GM19193 (cell line): ENCODE results near the gene ABCA1.

ENCODE experiments used
- POLR2A ChIP-seq: IDR thresholded peaks from 4 replicates; pipeline ENCODE4 v1.6.1; 2011; ENCODE audit not compliant: insufficient read depth, insufficient read length; ENCODE audit errors: extremely low read depth

Gene ABCA1

DNA sequence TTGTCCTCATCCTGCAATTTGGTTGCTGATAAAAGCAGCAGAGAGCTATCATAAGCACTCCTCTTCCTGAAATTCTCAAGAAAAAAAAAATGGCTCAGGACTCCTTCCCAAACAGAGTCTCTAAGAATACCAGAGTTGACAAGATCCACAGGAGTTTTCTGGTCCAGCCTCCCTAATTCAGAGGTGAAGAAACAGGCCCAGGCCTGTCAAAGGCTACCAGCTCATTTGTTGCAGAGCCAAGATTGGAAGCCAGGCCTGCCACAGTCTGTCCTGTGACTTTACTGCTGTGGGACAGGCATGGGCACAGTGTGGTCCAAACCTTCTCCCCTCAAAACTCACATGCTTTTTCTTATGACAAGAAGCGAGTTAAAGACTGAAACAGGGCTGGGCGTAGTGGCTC, 122.5 kb downstream of the ABCA1 start:
- no peak for TF ChIP-seq POLR2A

GRCh38 chr9:104802906-104803305, 125.0 kb downstream of the ABCA1 start:
- no peak for TF ChIP-seq POLR2A

DNA sequence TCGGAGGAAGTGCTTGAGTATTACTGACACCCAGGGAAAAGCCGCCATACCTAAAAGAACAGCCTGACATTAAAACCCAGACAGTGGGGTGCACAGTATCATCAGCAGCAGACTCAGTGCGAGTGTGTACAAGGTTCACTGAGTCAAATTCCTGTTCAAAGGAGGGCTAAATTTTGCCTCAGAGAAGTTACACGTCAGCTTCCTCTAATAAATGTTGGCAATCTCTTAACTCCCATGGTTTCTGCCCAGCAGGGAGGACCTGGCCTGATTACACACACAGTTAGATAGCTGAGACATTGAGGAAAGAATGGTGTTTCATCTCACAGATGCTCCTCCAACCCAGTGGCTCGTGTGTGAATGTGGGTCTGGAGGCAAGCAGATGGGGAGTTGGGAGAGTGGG, 125.8 kb downstream of the ABCA1 start:
- no peak for TF ChIP-seq POLR2A

DNA sequence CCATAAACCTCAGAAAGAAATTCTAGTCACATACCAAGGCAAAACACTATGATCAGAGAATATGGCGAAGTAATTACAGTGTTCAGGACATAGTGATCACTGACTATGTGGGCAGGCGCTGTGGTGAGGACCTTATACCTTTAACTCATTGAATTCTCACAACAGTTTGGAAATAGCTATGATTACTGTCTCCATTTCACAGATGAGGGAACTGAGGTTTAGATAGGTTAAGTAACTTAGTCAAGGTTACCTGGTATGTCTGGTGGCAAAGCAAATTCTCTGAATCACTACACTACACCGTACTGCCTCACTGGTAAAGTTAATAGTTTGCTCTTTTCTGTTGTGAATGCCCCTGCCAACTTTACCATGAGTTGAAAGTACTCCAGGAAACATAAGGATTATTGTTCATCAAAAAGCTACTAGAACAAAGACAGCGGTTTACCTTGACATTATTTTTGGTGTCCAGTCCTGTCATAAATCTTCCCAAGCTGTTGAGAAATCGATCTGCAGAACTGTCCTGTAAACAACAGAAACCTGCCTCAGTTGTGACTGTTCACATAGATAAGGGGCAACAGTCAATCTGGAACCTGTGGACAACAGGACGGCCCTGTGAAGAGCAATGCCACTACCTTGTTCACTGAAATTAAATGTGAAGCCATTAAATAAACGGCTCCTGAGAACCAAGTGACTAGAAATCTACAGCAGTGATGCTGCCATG, 127.7 kb downstream of the ABCA1 start:
- TF ChIP-seq POLR2A = no peak

DNA sequence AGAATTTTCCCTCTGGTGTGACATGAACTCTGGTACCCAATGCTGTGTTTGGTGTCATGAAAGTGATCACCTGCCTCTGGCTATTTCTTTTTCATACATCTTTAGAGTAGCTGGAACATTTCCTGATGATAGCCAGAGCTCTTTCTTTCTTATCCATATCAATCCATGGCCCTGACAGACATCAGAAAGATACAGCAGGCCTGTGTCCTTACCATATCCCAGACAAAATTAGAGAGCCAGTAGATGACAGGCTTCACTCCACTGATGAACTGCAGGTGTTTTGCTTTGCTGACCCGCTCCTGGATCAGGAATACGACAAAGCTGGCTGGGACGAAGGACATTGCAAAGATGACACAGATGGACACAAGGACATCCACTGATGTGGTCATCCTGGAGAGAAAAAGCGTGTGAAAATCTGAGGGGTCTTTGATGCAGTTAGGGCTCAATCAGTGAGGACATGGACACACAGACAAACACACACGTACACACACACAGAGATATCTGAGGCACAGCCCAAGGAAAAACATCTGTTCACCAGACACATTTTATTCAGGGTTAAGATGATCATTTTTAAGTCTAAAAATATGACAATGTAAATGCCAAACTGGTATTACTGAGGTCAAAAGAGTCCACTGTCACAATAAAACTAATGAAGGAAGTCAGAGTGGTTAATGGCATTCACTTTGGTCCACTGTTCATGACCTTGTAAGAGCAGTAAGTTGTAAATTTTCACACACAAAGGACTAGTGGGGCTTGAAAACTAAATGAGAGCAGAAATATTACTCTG, 129.6 kb downstream of the ABCA1 start:
- no peak for TF ChIP-seq POLR2A

- no peak for TF ChIP-seq POLR2A
These were observed 132.1 kb downstream of the ABCA1 start for GRCh38 chr9:104795857-104796256.

GRCh38 chr9:104795082-104795481, 132.9 kb downstream of the ABCA1 start:
- TF ChIP-seq POLR2A = no peak

- TF ChIP-seq POLR2A = no peak
These were observed 133.9 kb downstream of the ABCA1 start for GRCh38 chr9:104794070-104794469.

GRCh38 chr9:104788251-104788650, 139.7 kb downstream of the ABCA1 start:
- TF ChIP-seq POLR2A = no peak

DNA sequence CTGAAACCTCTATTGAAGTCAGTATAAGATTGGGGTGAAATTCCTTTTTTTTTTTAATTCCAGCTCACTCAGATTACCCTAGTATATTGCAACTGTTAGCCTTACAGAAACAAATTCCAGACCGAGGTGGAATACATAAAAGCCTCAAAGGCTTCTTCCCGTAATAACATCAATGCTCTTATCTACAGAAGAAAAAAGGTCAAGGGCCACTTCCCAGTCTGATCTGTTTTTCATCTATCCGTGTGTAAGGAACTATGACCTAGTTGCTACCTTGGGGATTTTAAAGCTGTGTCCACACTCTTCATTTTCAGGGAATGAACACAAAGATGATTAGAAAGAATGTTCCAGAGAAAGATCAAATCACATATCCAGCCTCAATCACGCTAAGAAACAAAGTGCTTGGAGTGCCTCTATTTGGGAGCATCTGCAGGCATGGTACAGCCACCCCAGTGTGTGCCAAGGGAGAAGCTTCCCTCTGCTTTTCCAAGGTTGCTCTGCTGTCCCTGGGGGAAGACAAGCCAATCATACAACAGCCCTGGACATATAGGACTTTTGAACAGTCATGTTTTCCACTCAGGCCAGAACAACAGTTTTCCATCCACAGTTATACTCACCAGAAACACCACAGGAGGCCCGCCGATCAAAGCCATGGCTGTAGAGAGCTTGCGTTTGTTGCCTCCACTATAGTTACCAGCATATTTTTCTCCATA, 140.5 kb downstream of the ABCA1 start:
- TF ChIP-seq POLR2A = no peak

DNA sequence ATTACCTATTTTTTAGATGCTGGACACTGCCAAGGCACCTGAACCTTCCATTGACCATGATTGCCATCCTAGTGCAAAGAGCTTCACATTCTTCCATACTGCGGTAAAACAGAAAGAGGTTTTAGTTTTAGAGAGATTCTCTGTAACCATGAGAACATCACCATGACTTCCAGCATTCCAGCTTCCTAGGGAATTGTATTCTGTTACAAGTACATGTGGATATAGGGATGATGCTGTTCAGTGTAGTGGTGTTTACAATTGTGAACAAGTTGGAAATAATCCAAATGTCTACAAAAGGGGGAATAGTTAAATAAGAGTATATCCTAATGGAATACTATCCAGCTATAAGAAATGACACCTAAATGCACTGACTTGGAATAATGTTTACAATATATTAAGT, 141.7 kb downstream of the ABCA1 start:
- no peak for TF ChIP-seq POLR2A

- no peak for TF ChIP-seq POLR2A
These were observed 143.9 kb downstream of the ABCA1 start for GRCh38 chr9:104784098-104784497.

- no peak for TF ChIP-seq POLR2A
These were observed 144.4 kb downstream of the ABCA1 start for GRCh38 chr9:104783588-104783987.

GRCh38 chr9:104780796-104781395, 147.1 kb downstream of the ABCA1 start:
- TF ChIP-seq POLR2A = no peak

- no peak for TF ChIP-seq POLR2A
These were observed 147.9 kb downstream of the ABCA1 start for GRCh38 chr9:104779946-104780535.

DNA sequence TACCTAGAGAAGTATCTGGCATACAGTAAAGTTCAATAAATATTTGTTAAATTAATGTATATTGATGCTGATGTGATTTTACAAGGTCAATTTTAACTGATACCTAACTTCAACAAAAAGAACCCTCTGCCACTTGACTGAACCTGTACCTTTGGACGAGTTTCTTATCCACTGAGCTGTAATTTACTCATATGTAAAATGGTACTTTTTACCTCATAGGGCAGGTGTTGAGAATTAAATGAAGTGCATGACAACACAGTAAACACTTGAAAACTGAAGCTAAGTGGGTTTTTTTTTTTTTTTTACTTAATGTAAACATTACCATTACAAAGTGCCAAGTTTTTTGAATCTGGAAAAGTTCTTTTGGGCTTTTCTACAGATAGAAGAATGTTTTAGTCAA, 148.6 kb downstream of the ABCA1 start:
- TF ChIP-seq POLR2A = no peak

DNA sequence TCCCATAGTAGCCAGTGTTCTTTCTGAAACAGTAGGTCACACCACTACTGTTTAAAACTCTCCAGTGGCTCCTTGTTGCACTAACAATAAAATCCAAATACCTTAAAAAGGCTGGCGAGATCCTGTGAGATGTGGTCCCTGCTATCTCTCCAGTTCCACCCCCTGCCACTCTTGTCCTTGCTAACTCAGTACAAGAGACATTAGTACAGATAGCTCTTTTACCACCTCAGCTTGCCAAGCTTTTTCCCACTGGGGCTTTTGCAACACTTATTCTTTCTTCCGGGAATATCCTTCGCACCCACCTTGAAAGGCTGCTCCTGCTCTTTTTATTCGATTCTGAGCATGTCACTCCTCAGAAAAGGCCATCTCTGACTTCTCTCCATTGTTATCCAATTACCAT, 149.2 kb downstream of the ABCA1 start:
- TF ChIP-seq POLR2A = no peak
